GM19099 (cell line): ENCODE measurements around the gene HS3ST3A1.

Experiments
- POLR2A ChIP-seq: IDR thresholded peaks from 3 replicates; pipeline ENCODE4 v1.6.1; 2011; ENCODE audit warnings: low read depth; ENCODE audit not compliant: insufficient read length; ENCODE audit errors: extremely low read depth

Gene HS3ST3A1

GRCh38 chr17:13568582-13569397 lies 32.9 kb downstream of the HS3ST3A1 start:
- no peak for TF ChIP-seq POLR2A

GRCh38 chr17:13563866-13564265 lies 37.9 kb downstream of the HS3ST3A1 start:
- TF ChIP-seq POLR2A, result no peak

GRCh38 chr17:13562271-13562800 lies 39.4 kb downstream of the HS3ST3A1 start:
- no peak for TF ChIP-seq POLR2A

- TF ChIP-seq POLR2A, result no peak
These were observed 40.0 kb downstream of the HS3ST3A1 start for GRCh38 chr17:13561606-13562270.

- no peak for TF ChIP-seq POLR2A
These were observed 40.8 kb downstream of the HS3ST3A1 start for GRCh38 chr17:13560935-13561334.

GRCh38 chr17:13558588-13558987 lies 43.1 kb downstream of the HS3ST3A1 start:
- no peak for TF ChIP-seq POLR2A

- no peak for TF ChIP-seq POLR2A
These were observed 44.7 kb downstream of the HS3ST3A1 start for GRCh38 chr17:13557077-13557476.

- no peak for TF ChIP-seq POLR2A
These were observed 47.5 kb downstream of the HS3ST3A1 start for GRCh38 chr17:13554231-13554630.

GRCh38 chr17:13550291-13550690 lies 51.4 kb downstream of the HS3ST3A1 start:
- no peak for TF ChIP-seq POLR2A

GRCh38 chr17:13546851-13547250 lies 54.9 kb downstream of the HS3ST3A1 start:
- no peak for TF ChIP-seq POLR2A

GRCh38 chr17:13545941-13546340 lies 55.8 kb downstream of the HS3ST3A1 start:
- no peak for TF ChIP-seq POLR2A

GRCh38 chr17:13544765-13545164 lies 57.0 kb downstream of the HS3ST3A1 start:
- TF ChIP-seq POLR2A, result no peak

GRCh38 chr17:13544292-13544691 lies 57.4 kb downstream of the HS3ST3A1 start:
- TF ChIP-seq POLR2A, result no peak

- TF ChIP-seq POLR2A, result no peak
These were observed 59.1 kb downstream of the HS3ST3A1 start for GRCh38 chr17:13542636-13543035.

- no peak for TF ChIP-seq POLR2A
These were observed 60.7 kb downstream of the HS3ST3A1 start for GRCh38 chr17:13541032-13541480.

GRCh38 chr17:13540546-13540945 lies 61.2 kb downstream of the HS3ST3A1 start:
- TF ChIP-seq POLR2A, result no peak
